ENCODE data around the gene TMEM258.

The TMEM258 gene

DNA sequence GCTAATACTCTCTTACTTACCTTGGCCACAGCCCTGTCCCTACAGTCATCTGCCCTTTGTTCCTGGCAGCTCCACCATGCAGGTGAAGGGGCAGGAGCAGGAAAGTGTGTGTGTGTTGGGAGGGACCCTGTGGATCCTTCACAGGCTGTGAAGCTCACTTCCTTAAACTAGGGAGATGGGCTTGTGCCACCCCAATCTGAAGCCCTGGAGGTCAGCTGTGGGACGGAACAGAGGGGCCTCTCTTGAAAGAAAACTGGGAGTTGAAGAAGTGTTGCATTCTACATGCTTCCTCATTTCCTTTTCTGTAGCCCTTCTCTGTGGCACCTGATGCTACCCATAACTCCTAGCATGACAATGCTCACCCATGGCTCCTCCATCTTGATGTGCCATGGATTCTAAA is 12.7 kb upstream of the TMEM258 start:
- ChIA-PET POLR2A (interaction anchor here (0.6 to 1.1 kb wide), 2 partner anchors 9 to 10 kb away, joined by 3 to 4 read pairs; no protein-coding TSS in a partner anchor), CTCF (no interaction called here)
- DNase-seq (ENCODE audit: extremely low spot score), result no peak
- TF ChIP-seq SP1 (IDR thresholded peaks at IDR 0.05) (no peak), TARDBP (IDR thresholded peaks at IDR 0.05) (no peak), L3MBTL2 (conservative IDR thresholded peaks at IDR 0.05) (no peak)

DNA sequence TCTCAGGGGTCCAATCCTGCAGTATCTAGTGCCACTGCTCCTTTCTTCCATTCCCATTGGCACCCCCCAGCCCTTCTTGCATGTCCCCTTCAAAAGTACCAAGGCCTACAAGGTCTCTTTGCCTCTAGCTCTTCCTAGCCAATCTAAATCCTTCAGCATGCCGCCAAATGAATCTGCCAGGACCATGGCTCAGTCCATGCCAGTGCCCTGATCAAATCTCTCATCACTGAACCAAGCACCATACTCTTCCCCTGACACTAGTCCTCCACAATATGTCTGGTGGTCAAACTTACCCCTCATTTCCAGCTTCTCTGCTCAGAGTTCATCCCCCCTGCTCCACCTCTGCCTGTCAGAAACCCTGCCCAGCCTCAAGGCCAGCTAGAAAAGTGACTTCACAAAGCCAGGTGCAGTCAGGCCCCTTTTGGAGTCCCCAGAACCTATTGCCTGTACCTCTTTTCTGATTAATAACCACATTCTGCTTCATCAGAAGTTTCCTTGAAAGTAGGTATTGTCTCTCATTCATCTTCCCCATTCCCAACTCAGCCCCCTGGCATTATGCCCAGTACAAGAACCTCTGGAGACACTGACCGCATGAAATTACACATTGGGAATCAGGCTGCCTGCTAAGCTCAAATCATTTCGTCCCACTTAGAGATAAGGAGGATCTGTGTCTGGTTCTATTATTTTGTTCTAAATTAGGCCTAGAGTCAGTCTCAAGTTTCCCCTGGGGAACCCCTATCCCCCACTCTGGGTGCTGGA is 11.7 kb upstream of the TMEM258 start:
- ChIA-PET CTCF (no interaction called here), POLR2A (interaction anchor here (1.0 to 1.7 kb wide), 2 partner anchors 12 to 13 kb away, joined by 3 to 4 read pairs; partner anchors contain the start of gene FADS1)
- TF ChIP-seq CTBP1 (IDR thresholded peaks at IDR 0.05; ENCODE audit: borderline replicate concordance) (no peak), BHLHE40 (IDR thresholded peaks at IDR 0.05; ENCODE audit: borderline replicate concordance) (no peak), FOXK2 (IDR thresholded peaks at IDR 0.05) (no peak), NFRKB (IDR thresholded peaks at IDR 0.05) (no peak), FOXM1 (IDR thresholded peaks at IDR 0.05; ENCODE audit: borderline replicate concordance) (no peak), ZNF384 (IDR thresholded peaks at IDR 0.05) (no peak), ARNT (IDR thresholded peaks at IDR 0.05) (no peak), SP1 (IDR thresholded peaks at IDR 0.05) (no peak), SUZ12 (IDR thresholded peaks at IDR 0.05) (no peak), L3MBTL2 (conservative IDR thresholded peaks at IDR 0.05) (no peak), LEF1 (IDR thresholded peaks at IDR 0.05; ENCODE audit: borderline replicate concordance) (no peak), HDGF (IDR thresholded peaks at IDR 0.05; ENCODE audit: borderline replicate concordance) (no peak), ELF4 (IDR thresholded peaks at IDR 0.05) (no peak), TARDBP (IDR thresholded peaks at IDR 0.05) (no peak), FOXA1 (IDR thresholded peaks at IDR 0.05) (no peak)
- TF ChIP-seq, protein P1, sequence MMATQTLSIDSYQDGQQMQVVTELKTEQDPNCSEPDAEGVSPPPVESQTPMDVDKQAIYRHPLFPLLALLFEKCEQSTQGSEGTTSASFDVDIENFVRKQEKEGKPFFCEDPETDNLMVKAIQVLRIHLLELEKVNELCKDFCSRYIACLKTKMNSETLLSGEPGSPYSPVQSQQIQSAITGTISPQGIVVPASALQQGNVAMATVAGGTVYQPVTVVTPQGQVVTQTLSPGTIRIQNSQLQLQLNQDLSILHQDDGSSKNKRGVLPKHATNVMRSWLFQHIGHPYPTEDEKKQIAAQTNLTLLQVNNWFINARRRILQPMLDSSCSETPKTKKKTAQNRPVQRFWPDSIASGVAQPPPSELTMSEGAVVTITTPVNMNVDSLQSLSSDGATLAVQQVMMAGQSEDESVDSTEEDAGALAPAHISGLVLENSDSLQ (IDR thresholded peaks at IDR 0.05), result no peak
- DNase-seq (ENCODE audit: extremely low spot score), result no peak

DNA sequence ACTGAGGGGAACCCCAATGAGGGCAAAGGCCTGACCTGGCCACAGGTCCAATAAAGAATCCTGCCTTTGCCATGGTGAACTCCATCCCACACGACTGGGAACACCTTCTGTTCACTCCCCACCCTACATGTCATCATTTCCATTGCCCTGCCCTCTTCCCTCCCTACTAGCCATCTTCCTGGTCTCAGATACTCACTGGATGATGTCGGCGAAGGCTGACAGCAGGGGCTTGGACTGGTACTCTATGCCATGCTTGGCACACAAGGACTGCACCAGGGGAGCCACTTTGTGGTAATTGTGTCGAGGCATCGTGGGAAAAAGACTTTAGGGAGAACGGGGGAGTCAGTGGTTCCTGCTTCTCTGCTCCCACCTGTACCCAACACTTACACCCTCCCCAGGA is 10.2 kb upstream of the TMEM258 start:
- no peak for DNase-seq (ENCODE audit: extremely low spot score)
- POLR2A ChIA-PET, result interaction anchor here (1.5 kb wide), 1 partner anchor 13 kb away, joined by 3 read pairs; no protein-coding TSS in a partner anchor
- CTCF ChIA-PET, result no interaction called here
- TF ChIP-seq BHLHE40 (IDR thresholded peaks at IDR 0.05; ENCODE audit: borderline replicate concordance) (no peak), HDGF (IDR thresholded peaks at IDR 0.05; ENCODE audit: borderline replicate concordance) (no peak), FOXK2 (IDR thresholded peaks at IDR 0.05) (no peak), ZNF384 (IDR thresholded peaks at IDR 0.05) (no peak), CTBP1 (IDR thresholded peaks at IDR 0.05; ENCODE audit: borderline replicate concordance) (no peak), ARNT (IDR thresholded peaks at IDR 0.05) (no peak), FOXA1 (IDR thresholded peaks at IDR 0.05) (no peak)
- TF ChIP-seq, protein P1 (IDR thresholded peaks at IDR 0.05), result no peak

DNA sequence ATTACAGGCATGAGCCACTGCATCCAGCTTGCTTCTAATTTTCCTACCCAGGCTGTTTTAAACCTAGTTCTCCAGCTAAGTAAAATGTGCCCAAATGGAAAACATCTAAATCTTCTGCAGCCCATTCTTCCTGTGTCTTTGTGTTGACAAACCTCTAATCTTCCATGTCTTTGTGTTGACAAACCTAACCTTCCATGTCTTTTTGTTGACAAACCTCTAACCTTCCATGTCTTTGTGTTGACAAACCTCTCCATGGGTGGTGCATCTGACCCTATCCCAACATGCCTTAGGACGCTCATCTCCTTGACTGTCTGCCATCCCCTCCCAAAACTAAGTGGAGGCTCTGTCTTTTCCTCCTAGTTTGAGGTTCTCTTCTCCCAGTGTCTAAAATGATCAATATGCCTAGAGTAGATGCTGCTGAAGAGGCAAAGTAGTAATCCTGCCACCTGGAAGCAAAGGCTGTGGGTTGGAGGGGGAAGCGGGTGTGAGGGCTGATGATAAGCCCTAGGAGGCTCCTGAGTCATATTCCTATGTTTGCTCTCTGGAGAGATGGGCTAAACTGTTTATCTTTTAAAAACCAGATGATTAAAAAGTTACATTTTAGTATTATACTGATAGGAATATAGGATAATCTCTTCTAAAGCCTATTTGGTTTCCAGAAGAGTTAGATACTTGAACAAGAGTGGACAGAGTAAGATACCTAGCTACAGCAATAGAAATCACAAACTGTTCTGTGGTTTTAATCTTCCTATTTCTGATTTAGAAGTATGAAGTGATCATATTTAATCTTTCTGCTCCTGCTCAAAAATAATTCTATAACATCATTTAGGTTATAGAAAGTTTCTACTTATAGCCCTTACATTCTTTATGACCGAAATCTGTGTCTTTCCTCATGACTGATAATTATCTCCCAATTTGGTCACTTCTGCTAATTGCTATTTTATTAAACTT is 8.2 kb upstream of the TMEM258 start:
- TF ChIP-seq SP1 (IDR thresholded peaks at IDR 0.05), result no peak
- TF ChIP-seq FOXM1 (IDR thresholded peaks at IDR 0.05; ENCODE audit: borderline replicate concordance), result no peak
- CTCF ChIA-PET, result interaction anchor here (1.0 kb wide), 1 partner anchor 306 kb away, joined by 4 read pairs; no protein-coding TSS in a partner anchor
- no peak for DNase-seq (ENCODE audit: extremely low spot score)
- POLR2A ChIA-PET, result interaction anchor here (1.2 to 2.2 kb wide), 4 partner anchors 8 to 28 kb away, joined by 3 to 6 read pairs (median 4); partner anchors contain the start of genes FADS1, FADS2, FEN1 and TMEM258

DNA sequence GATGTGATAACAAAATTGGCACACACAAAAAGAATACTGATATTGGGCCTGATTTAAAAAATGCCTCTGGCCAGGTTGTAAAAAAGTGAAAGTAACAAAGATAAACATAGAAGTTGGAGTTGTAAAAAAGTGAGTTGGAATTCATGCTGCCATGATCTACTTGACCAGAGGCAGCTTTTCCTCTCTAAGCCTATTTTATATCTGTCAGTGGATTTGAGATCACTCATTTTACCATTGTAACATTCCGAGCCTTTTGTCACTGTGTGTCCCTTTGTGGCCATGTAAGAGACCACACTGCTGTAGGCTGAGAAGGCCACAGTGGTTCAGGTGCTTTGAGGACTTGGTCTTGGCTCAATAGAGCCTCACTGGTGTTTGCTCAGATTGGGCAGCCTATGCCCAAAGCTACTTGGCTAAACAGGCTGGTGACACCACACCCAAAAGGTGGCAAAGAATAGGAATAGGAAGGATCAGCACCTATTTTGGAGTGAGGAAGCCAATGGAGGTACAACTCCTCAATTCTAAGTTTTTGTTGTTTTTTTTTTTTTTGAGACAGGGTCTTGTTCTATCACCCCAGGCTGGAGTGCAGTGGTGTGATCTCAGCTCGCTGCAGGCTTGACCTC is 7.4 kb upstream of the TMEM258 start:
- DNase-seq (ENCODE audit: extremely low spot score), result no peak
- CTCF ChIA-PET, result interaction anchor here (1.0 kb wide), 1 partner anchor 99 kb away, joined by 4 read pairs; no protein-coding TSS in a partner anchor
- TF ChIP-seq SP1 (IDR thresholded peaks at IDR 0.05) (no peak), FOXA1 (IDR thresholded peaks at IDR 0.05) (no peak), TARDBP (IDR thresholded peaks at IDR 0.05) (no peak), SUZ12 (IDR thresholded peaks at IDR 0.05) (no peak), FOXM1 (IDR thresholded peaks at IDR 0.05; ENCODE audit: borderline replicate concordance) (no peak), ZNF384 (IDR thresholded peaks at IDR 0.05) (no peak), BHLHE40 (IDR thresholded peaks at IDR 0.05; ENCODE audit: borderline replicate concordance) (no peak), CTBP1 (IDR thresholded peaks at IDR 0.05; ENCODE audit: borderline replicate concordance) (no peak), NFRKB (IDR thresholded peaks at IDR 0.05) (no peak), HDGF (IDR thresholded peaks at IDR 0.05; ENCODE audit: borderline replicate concordance) (no peak), L3MBTL2 (conservative IDR thresholded peaks at IDR 0.05) (no peak), LEF1 (IDR thresholded peaks at IDR 0.05; ENCODE audit: borderline replicate concordance) (no peak)
- TF ChIP-seq, protein P1 (IDR thresholded peaks at IDR 0.05), result no peak
- POLR2A ChIA-PET, result interaction anchor here (1.3 to 2.2 kb wide), 2 partner anchors 16 to 29 kb away, joined by 3 to 6 read pairs; partner anchors contain the start of gene FADS2

All from HEK293T (cell line).